IPS DF 6.9 (cell line): ENCODE data around the gene ACSM6.
A peak's percentile ranks its signal among the peaks of the same experiment; 100 is the strongest.

Source experiments
- DNase-seq: peaks from one replicate; pipeline ENCODE4 v3.0.0-alpha.2; 2013; ENCODE audit warnings: low read depth, low spot score
- H3K27ac ChIP-seq: one replicate; pipeline ENCODE4 v1.5.1; 2013; ENCODE audit warnings: low read length, control low read depth
- H3K27me3 ChIP-seq: 2 replicates; pipeline ENCODE4 v1.6.1; 2013; ENCODE audit warnings: mild to moderate bottlenecking, low read length; ENCODE audit not compliant: control insufficient read depth, insufficient read depth
- H3K36me3 ChIP-seq: 2 replicates; pipeline ENCODE4 v1.6.1; 2013; ENCODE audit warnings: low read length; ENCODE audit not compliant: control insufficient read depth, insufficient read depth
- H3K4me1 ChIP-seq: 2 replicates; pipeline ENCODE4 v1.6.1; 2013; ENCODE audit warnings: low read length; ENCODE audit not compliant: control insufficient read depth, insufficient read depth
- H3K4me3 ChIP-seq: 2 replicates; pipeline ENCODE4 v1.5.1; 2013; ENCODE audit warnings: mild to moderate bottlenecking, low read length
- H3K9me3 ChIP-seq: 2 replicates; pipeline ENCODE4 v1.6.1; 2013; ENCODE audit warnings: low read length, inconsistent platforms; ENCODE audit not compliant: control insufficient read depth, insufficient read depth
- WGBS: extraction: QIAGEN DNeasy Blood & Tissue Kit; methylation state at CpG from one replicate; pipeline ENCODE4 v1.1.7; 2013; ENCODE audit warnings: mixed read lengths, missing lambda C conversion rate; ENCODE audit not compliant: insufficient read length, insufficient coverage; 5-methylcytosine and 5-hydroxymethylcytosine counted together

Gene ACSM6

GRCh38 chr10:95256268-95256667 is 62.2 kb downstream of the ACSM6 start:
- no peak overlapping the region for H3K4me3 ChIP-seq
- no peak overlapping the region for H3K27ac ChIP-seq
- no peak for DNase-seq
- peaks cover 2% of the 10 kb centered on the region; the same call in 1 of the 2 replicates for H3K4me1 ChIP-seq
- H3K36me3 ChIP-seq, result peaks cover 13% of the 10 kb centered on the region; the same call in 1 of the 2 replicates
- no peaks in the 10 kb centered on the region for H3K9me3 ChIP-seq
- no peaks in the 10 kb centered on the region for H3K27me3 ChIP-seq
- WGBS, result no CpG with 5 or more reads among the region's 1 CpG

GRCh38 chr10:95257849-95258248 is 63.8 kb downstream of the ACSM6 start:
- Histone ChIP-seq H3K36me3 (peaks cover 13% of the 10 kb centered on the region; the same call in 1 of the 2 replicates), H3K27me3 (no peaks in the 10 kb centered on the region), H3K9me3 (no peaks in the 10 kb centered on the region), H3K4me3 (no peak overlapping the region), H3K27ac (no peak overlapping the region), H3K4me1 (peaks cover 2% of the 10 kb centered on the region; the same call in 1 of the 2 replicates)
- no CpG with 5 or more reads among the region's 7 CpGs for WGBS
- DNase-seq, result no peak

GRCh38 chr10:95260397-95260881 is 66.4 kb downstream of the ACSM6 start:
- Histone ChIP-seq H3K27me3 (no peaks in the 10 kb centered on the region), H3K36me3 (peaks cover 17% of the 10 kb centered on the region; the same call in 1 of the 2 replicates), H3K4me1 (peaks cover 8% of the 10 kb centered on the region), H3K27ac (no peak overlapping the region), H3K9me3 (no peaks in the 10 kb centered on the region), H3K4me3 (no peak overlapping the region)
- WGBS, result no CpG with 5 or more reads among the region's 3 CpGs
- DNase-seq, result no peak

DNA sequence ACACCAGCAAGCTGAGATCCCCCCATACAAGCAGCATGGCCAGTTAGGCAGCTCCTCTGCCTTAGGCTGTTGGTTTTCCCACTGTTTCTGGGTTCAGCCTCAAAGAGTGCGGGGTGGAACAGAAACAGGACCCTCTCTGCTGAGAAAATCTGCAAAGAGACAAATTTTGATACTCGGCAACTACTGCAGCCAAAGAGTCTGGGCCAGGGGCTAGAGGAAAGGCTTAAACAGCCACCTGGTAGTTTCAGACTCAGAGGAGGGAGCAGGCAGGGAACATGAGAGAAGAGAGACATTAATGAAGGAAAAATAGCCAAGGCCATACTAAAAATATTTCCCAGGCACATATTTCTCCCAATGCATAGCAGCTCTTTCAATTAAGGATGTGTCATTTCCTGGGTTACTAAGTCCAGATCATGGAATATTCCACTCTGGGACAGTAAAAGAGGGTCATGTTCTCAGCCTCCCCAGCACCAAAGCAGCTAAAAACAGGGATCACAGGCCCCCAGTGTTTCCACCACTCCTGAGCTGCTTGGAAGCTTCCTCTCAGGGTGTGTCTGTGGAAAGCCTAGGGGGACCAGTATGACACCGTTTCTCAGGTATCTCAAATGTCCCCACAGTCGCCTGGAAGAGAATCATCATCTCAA is 67.0 kb downstream of the ACSM6 start:
- Histone ChIP-seq H3K27ac (no peak overlapping the region), H3K36me3 (peaks cover 17% of the 10 kb centered on the region; the same call in 1 of the 2 replicates), H3K9me3 (no peaks in the 10 kb centered on the region), H3K4me1 (peaks cover 8% of the 10 kb centered on the region), H3K27me3 (no peaks in the 10 kb centered on the region), H3K4me3 (no peak overlapping the region)
- DNase-seq, result no peak
- no CpG with 5 or more reads among the region's 4 CpGs for WGBS

DNA sequence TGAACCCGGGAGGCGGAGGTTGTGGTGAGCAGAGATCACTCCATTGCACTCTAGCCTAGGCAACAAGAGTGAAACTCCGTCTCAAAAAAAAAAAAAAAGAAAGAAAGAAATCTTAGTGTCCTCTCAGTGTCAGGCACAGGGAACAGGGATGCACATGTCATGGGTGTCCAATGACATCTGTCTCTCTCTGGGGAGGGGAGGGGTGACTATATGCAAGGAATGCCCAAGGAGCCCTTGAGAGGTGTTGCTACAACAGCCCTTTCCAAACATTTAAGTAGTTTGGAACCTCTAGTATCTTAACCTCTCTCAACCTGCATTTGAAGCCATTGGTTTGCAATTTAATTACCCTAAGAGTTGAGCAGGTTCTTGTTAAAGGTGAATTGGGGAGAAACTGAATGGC is 67.9 kb downstream of the ACSM6 start:
- Histone ChIP-seq H3K36me3 (peaks cover 17% of the 10 kb centered on the region; the same call in 1 of the 2 replicates), H3K4me1 (peaks cover 8% of the 10 kb centered on the region), H3K27ac (no peak overlapping the region), H3K9me3 (no peaks in the 10 kb centered on the region), H3K27me3 (no peaks in the 10 kb centered on the region), H3K4me3 (no peak overlapping the region)
- DNase-seq, result no peak
- no CpG with 5 or more reads among the region's 3 CpGs for WGBS

DNA sequence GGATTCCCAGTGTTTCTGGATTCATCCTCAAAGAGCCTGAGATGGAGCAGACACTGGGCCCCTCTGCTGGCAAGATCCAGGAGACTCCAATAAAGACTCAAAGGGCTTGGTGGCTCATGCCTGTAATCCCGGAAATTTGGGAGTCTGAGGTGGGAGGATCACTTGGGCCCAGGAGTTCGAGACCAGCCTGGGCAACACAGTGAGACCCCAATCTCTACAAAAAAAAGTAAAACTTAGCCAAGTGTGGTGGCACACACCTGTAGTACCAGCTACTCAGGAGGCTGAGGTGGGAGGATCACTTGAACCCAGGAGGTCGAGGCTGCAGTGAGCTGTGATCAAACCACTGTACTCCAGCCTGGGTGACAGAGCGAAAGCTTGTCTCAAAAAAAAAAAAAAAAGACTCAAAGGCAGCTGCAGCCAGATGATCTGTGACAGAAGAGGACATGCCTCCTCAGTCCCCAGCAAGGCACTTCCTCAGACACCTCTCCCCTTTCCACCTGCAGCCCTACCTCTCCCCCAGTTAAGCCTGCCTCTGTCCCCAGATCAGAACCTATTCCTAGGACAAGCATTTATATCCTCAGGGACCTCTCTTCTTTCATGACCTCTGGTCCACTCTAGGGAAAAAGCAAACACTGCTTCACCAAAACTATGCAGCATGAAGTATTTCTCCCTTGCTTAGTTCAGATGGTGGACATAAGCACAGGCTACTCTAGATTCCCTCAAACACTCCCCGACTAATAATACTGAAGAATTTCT is 68.9 kb downstream of the ACSM6 start:
- Histone ChIP-seq H3K27ac (no peak overlapping the region), H3K27me3 (no peaks in the 10 kb centered on the region), H3K4me3 (no peak overlapping the region), H3K4me1 (peaks cover 8% of the 10 kb centered on the region), H3K9me3 (no peaks in the 10 kb centered on the region), H3K36me3 (peaks cover 14% of the 10 kb centered on the region; the same call in 1 of the 2 replicates)
- DNase-seq, result no peak
- no CpG with 5 or more reads among the region's 5 CpGs for WGBS

GRCh38 chr10:95263864-95264226 is 69.8 kb downstream of the ACSM6 start:
- Histone ChIP-seq H3K27ac (peak overlapping the region; percentile 34), H3K9me3 (no peaks in the 10 kb centered on the region), H3K27me3 (no peaks in the 10 kb centered on the region), H3K36me3 (peaks cover 20% of the 10 kb centered on the region; the same call in 1 of the 2 replicates), H3K4me1 (peaks cover 11% of the 10 kb centered on the region), H3K4me3 (no peak overlapping the region)
- no CpG with 5 or more reads among the region's 7 CpGs for WGBS
- DNase-seq, result no peak

DNA sequence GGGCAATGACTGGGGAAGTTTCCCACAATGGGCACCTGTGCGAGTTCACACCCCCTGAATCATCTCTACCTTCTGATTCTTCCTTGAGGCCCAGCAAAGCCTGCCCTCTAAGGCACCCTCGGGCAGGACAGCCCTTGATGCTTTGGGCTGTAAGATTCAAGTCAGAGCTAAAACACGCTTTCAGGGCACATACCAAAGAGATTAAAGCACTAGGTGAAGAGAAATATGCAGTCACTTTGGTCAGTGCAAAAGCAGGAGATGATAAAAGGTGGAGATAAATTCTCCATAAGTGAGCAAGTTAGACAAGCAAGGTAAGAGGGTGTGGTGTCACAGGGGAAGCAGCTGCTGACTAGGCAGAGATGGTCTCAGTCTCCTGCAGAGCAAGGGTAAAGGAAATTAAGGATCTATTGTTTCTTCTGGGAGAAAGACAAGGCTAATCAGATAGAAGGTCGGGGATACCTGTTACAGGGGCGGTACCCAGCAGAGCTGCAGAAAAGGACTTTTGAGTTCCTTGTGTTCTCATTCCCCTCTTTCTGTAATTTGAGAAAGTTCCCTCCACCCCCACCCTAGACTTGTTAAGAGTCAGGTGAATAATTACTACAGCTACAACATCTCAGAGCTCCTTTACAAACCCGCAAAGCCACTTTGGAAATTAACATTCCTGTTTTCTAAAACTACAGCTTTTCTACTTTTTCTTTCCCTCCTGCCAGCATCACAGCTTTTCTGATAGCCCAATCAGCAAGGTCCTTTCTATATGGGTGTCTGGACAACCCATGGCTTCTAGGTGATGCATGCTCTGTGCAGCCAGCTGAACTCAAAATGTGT is 70.4 kb downstream of the ACSM6 start:
- peaks cover 11% of the 10 kb centered on the region for H3K4me1 ChIP-seq

GRCh38 chr10:95265572-95265971 is 71.5 kb downstream of the ACSM6 start:
- no peaks in the 10 kb centered on the region for H3K27me3 ChIP-seq
- DNase-seq, result no peak
- H3K4me1 ChIP-seq, result peaks cover 11% of the 10 kb centered on the region
- no peaks in the 10 kb centered on the region for H3K9me3 ChIP-seq
- peaks cover 11% of the 10 kb centered on the region; the same call in 1 of the 2 replicates for H3K36me3 ChIP-seq
- H3K4me3 ChIP-seq, result no peak overlapping the region
- H3K27ac ChIP-seq, result no peak overlapping the region
- no CpG with 5 or more reads among the region's 8 CpGs for WGBS

More for the DNA sequence above, 70.4 kb downstream of the ACSM6 start:
- Histone ChIP-seq H3K36me3 (peaks cover 17% of the 10 kb centered on the region; the same call in 1 of the 2 replicates), H3K27me3 (no peaks in the 10 kb centered on the region), H3K27ac (peak overlapping the region; percentile 34), H3K9me3 (no peaks in the 10 kb centered on the region), H3K4me3 (no peak overlapping the region)
- DNase-seq, result peak; percentile 45
- WGBS, result no CpG with 5 or more reads among the region's 6 CpGs

GRCh38 chr10:95266674-95267095 is 72.6 kb downstream of the ACSM6 start:
- Histone ChIP-seq H3K27ac (no peak overlapping the region), H3K4me3 (no peak overlapping the region), H3K27me3 (no peaks in the 10 kb centered on the region), H3K9me3 (no peaks in the 10 kb centered on the region), H3K36me3 (peaks cover 9% of the 10 kb centered on the region; the same call in 1 of the 2 replicates), H3K4me1 (peaks cover 10% of the 10 kb centered on the region)
- no CpG with 5 or more reads among the region's 1 CpG for WGBS
- DNase-seq, result no peak
